ENCODE measurements around the gene LRMDA. TPM values are rescaled to one million over a fixed set of nuclear protein-coding genes. Genes with fewer than 3 reads are reported as not detected.

The LRMDA gene
- total RNA-seq, 4 donors from 2014 or later: 2.2 to 7.8 (median 4.5) TPM

DNA sequence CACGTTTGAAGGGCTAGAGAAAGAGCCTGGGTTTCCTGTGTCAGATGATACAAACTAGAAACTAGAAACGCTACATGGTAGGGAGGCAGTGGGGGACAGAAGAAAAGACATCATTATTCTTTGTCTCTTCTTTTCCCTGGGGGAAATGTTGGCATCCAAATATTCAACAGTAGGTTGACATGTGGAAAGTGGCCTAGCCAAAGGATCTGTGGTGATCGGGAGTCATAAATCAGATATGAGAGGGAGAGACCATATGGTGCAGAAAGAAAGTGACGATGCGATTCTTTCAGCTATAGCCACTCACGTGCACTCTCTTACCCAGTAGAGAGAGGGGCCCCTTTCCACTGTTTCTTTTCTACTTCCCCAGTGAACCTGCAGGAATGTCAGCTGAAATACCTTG, 964.7 kb downstream of the LRMDA start:
- in situ Hi-C loops (cut with MboI; ENCODE audit: low pct_ligation_motif_present in 1 of 4, low pct_unique_long_range_greater_than_20kb in 1 of 4, low sequenced_read_pairs in 3 of 4): no loop called here
- no peaks in the 10 kb centered on the region for H3K36me3 ChIP-seq
- TF ChIP-seq POLR2A (IDR thresholded peaks at IDR 0.05): no peak
- no peak for DNase-seq
- no peaks in the 10 kb centered on the region for H3K9me3 ChIP-seq
- peak overlapping the region in 2 of 4 donors; percentile 63 to 78 for H3K27ac ChIP-seq
- no peak overlapping the region for H3K4me3 ChIP-seq
- peaks cover 0 to 17% (median 3%) of the 10 kb centered on the region in 4 donors for H3K4me1 ChIP-seq
- intact Hi-C loops (cut with DNase I; ENCODE audit: low total_unique reads): loop anchor here (5.0 kb wide), 1 partner anchor 309 kb away; no protein-coding TSS in a partner anchor
- H3K27me3 ChIP-seq: no peaks in the 10 kb centered on the region
- 87 to 98% methylated on average over 5 to 6 of the region's 6 CpGs for WGBS, 2 donors (ENCODE audit: low coverage in 1 of 2)

DNA sequence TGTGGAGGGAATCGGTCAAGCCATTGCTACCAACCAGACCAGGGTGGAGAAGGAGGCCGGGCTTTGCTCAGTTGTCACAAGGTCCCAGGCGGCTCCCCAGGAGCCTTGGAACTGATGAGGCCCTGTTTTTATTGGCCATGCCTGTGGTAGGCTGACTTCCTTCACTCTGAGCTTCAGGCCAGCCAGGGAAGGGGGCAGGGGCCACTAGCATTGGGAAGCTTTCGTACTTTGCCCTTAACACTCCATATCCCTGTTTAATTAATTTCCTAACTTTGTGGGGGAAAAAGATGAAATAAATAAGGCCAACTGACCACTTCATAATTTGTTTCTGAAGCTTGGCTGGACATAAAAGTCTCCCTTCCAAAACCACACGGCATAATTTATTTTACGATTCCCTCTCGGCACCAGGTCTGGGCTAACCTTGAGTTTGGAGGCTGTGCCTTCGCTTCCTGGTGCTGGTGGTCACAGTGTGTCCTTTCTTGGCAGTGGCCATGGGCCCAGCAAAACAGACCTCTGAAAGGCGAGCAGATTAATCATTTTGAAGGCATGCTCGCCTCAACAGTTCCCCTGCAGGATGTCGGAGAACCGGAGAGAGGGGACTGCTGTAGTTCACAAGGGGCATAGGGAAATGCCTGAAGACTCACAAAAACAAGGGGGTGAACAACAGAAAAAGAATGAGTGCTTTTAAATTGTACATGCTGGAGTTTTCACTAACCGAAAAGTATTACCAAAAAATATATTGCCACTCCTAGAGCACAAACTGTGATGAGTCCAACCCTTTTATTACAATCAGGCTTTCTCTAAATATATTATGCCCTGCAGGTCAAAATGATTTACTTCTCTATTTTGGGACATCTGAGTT, 966.0 kb downstream of the LRMDA start:
- H3K36me3 ChIP-seq: no peaks in the 10 kb centered on the region
- WGBS, 2 donors (ENCODE audit: low coverage in 1 of 2): 79 to 85% methylated on average over 3 to 13 of the region's 13 CpGs
- intact Hi-C loops (cut with DNase I; ENCODE audit: low total_unique reads): loop anchor here (1.0 to 5.0 kb wide), 3 partner anchors 127 to 310 kb away; no protein-coding TSS in a partner anchor

DNA sequence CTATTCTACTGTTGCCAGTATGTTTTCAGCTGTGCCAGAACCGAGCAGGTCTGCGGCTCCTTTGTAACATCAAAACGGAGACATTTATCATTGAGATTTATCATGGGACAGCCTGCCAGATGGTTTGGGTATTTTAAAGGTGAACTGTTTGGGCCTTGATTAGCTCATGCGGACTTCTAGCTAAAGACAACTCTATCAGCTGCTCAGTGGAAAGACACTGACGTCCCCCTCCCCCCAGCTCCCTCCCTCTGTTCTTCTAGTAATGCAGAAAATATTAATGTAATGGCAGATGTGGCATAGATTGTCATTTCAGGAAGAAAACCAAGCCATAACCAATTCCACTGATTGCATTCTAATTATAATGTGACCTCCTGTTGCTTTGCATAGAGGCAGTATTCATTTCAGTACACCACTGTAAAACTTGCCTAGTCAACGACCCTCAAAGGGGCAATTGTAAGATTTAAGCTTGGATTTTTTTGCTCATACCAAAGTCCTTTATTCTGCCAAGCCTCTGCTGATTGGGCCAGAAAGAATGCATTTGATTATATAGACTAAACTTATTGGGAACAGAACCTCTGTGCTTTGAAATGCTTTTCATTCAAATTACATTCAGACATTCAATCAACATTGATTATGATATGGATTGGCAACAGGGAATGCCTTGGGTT, 966.8 kb downstream of the LRMDA start:
- Histone ChIP-seq H3K4me3 (no peak overlapping the region), H3K27ac (peak overlapping the region; percentile 34 to 78 (median 62)), H3K4me1 (peaks cover 0 to 9% (median 3%) of the 10 kb centered on the region in 4 donors), H3K9me3 (no peaks in the 10 kb centered on the region), H3K27me3 (no peaks in the 10 kb centered on the region), H3K36me3 (no peaks in the 10 kb centered on the region)
- in situ Hi-C loops (cut with MboI; ENCODE audit: low pct_ligation_motif_present in 1 of 4, low pct_unique_long_range_greater_than_20kb in 1 of 4, low sequenced_read_pairs in 3 of 4): no loop called here
- WGBS, 2 donors (ENCODE audit: low coverage in 1 of 2): 53 to 72% methylated on average over 5 to 6 of the region's 6 CpGs
- intact Hi-C loops (cut with DNase I; ENCODE audit: low total_unique reads): loop anchor here (5.0 kb wide), 1 partner anchor 311 kb away; no protein-coding TSS in a partner anchor
- no peak for DNase-seq
- TF ChIP-seq POLR2AphosphoS5 (IDR thresholded peaks at IDR 0.05): peak in 2 of 3 donors; percentile 41 to 46
- TF ChIP-seq, protein P1, sequence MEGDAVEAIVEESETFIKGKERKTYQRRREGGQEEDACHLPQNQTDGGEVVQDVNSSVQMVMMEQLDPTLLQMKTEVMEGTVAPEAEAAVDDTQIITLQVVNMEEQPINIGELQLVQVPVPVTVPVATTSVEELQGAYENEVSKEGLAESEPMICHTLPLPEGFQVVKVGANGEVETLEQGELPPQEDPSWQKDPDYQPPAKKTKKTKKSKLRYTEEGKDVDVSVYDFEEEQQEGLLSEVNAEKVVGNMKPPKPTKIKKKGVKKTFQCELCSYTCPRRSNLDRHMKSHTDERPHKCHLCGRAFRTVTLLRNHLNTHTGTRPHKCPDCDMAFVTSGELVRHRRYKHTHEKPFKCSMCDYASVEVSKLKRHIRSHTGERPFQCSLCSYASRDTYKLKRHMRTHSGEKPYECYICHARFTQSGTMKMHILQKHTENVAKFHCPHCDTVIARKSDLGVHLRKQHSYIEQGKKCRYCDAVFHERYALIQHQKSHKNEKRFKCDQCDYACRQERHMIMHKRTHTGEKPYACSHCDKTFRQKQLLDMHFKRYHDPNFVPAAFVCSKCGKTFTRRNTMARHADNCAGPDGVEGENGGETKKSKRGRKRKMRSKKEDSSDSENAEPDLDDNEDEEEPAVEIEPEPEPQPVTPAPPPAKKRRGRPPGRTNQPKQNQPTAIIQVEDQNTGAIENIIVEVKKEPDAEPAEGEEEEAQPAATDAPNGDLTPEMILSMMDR (IDR thresholded peaks at IDR 0.05): no peak
- no peak for TF ChIP-seq EP300 (IDR thresholded peaks at IDR 0.05; ENCODE audit: low read depth)
- TF ChIP-seq POLR2A (IDR thresholded peaks at IDR 0.05): no peak

More for the DNA sequence above, 966.0 kb downstream of the LRMDA start:
- Histone ChIP-seq H3K27me3 (no peaks in the 10 kb centered on the region), H3K4me1 (peaks cover 0 to 9% (median 3%) of the 10 kb centered on the region in 4 donors), H3K4me3 (no peak overlapping the region), H3K9me3 (no peaks in the 10 kb centered on the region), H3K27ac (peak overlapping the region; percentile 34 to 78 (median 62))
- in situ Hi-C loops (cut with MboI; ENCODE audit: low pct_ligation_motif_present in 1 of 4, low pct_unique_long_range_greater_than_20kb in 1 of 4, low sequenced_read_pairs in 3 of 4): no loop called here
- DNase-seq: no peak
- TF ChIP-seq POLR2AphosphoS5 (IDR thresholded peaks at IDR 0.05) (peak in 2 of 3 donors; percentile 49 to 57), POLR2A (IDR thresholded peaks at IDR 0.05) (no peak)

DNA sequence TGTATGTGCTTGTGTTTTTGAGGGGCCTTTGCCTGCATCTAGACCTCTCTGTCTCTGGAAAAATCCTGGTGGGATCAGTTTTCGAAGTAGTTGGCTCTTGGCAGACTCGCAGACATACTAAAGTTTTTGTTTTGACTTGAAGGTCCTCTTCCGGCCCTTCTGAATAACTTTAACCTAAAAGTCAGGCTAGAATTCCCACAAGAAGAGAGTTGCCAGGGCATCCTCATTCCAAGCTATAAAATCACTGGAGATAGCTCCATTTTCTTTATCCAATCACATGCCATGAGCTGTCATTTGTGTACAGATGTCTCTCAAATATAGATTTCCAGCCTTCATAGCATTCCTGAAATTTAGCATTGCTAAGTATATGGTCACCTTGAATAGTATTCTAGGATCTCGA, 967.8 kb downstream of the LRMDA start:
- H3K36me3 ChIP-seq: no peaks in the 10 kb centered on the region
- no peak for DNase-seq
- H3K27ac ChIP-seq: no peak overlapping the region
- H3K4me1 ChIP-seq: peaks cover 0 to 13% (median 3%) of the 10 kb centered on the region in 4 donors
- no peaks in the 10 kb centered on the region for H3K27me3 ChIP-seq
- WGBS, 2 donors (ENCODE audit: low coverage in 1 of 2): 84 to 86% methylated on average over 4 of the region's 4 CpGs
- H3K4me3 ChIP-seq: no peak overlapping the region
- in situ Hi-C loops (cut with MboI; ENCODE audit: low pct_ligation_motif_present in 1 of 4, low pct_unique_long_range_greater_than_20kb in 1 of 4, low sequenced_read_pairs in 3 of 4) (no loop called here), intact Hi-C loops (cut with DNase I; ENCODE audit: low total_unique reads) (loop anchor here (5.0 kb wide), 1 partner anchor 312 kb away; no protein-coding TSS in a partner anchor)
- no peaks in the 10 kb centered on the region for H3K9me3 ChIP-seq
- TF ChIP-seq POLR2AphosphoS5 (IDR thresholded peaks at IDR 0.05) (no peak), EP300 (IDR thresholded peaks at IDR 0.05; ENCODE audit: low read depth) (no peak), POLR2A (IDR thresholded peaks at IDR 0.05) (no peak)
- TF ChIP-seq, protein P1 (IDR thresholded peaks at IDR 0.05): no peak

DNA sequence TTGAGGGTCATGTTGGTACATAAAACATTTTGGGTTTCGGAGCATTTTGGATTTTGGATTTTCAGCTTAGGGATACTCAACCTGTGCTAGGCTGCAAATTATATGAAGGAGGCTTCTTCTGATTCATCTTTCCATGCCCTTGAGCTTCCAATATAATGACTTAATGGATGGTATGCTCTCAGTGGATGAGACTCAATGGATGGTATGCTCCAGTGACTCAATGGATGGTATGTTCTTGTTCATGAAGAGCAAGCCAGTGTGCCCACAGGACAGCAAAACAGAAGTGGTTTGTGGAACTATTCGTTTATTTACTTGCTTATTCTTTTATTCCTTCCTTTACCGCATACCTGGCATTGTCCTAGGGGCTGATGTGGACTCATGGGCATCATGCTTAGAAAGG, 969.6 kb downstream of the LRMDA start:
- in situ Hi-C loops (cut with MboI; ENCODE audit: low pct_ligation_motif_present in 1 of 4, low pct_unique_long_range_greater_than_20kb in 1 of 4, low sequenced_read_pairs in 3 of 4) (no loop called here), intact Hi-C loops (cut with DNase I; ENCODE audit: low total_unique reads) (no loop called here)
- no peak for DNase-seq
- H3K27ac ChIP-seq: no peak overlapping the region
- WGBS, 2 donors (ENCODE audit: low coverage in 1 of 2): 79 to 85% methylated on average over 2 to 3 of the region's 3 CpGs
- H3K4me3 ChIP-seq: no peak overlapping the region
- peaks cover 0 to 6% of the 10 kb centered on the region in 2 donors for H3K9me3 ChIP-seq
- H3K36me3 ChIP-seq: no peaks in the 10 kb centered on the region
- H3K27me3 ChIP-seq: no peaks in the 10 kb centered on the region
- TF ChIP-seq POLR2AphosphoS5 (IDR thresholded peaks at IDR 0.05) (no peak), EP300 (IDR thresholded peaks at IDR 0.05; ENCODE audit: low read depth) (no peak), POLR2A (IDR thresholded peaks at IDR 0.05) (no peak)
- TF ChIP-seq, protein P1 (IDR thresholded peaks at IDR 0.05): no peak
- H3K4me1 ChIP-seq: peaks cover 0 to 13% (median 3%) of the 10 kb centered on the region in 4 donors

Data from transverse colon (tissue), 4 donors.